Lower leg skin (tissue), 3 donors: ENCODE data around the gene DPP10.

Experiments
- POLR2A ChIP-seq, 2 donors: fragments of 450-650 bp; IDR thresholded peaks; one replicate each; pipeline ENCODE4 v1.6.1; 2016 to 2017; ENCODE audit warnings: antibody characterized with exemption in 2 of 2, mild to moderate bottlenecking in 1 of 2, moderate library complexity in 1 of 2
- TF ChIP-seq, protein P1 (sequence below), 3 donors: fragments of 450-650 bp; IDR thresholded peaks; one replicate each; pipeline ENCODE4 v1.5.1; 2016; ENCODE audit warnings: antibody characterized with exemption in 3 of 3, mild to moderate bottlenecking in 3 of 3, moderate library complexity in 2 of 3

DNA sequence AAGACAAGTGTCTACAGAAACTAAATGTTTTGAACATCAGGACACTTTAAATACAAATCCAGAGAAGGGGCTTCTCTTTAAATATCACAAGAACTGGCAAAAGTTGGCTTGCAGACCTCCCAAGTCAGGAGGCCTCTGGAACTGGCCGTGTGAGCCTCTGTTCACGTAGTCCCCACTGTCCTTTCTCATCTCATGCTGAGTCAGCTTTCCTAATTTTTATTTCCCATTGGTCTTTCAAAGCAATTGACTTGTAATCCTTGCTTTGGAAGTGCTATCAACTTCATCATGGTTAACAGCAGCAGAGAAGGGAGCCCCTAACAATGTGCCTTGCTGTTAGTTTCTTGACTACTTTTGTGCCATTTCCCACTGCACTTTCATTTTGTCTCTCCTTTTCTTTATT is 303.3 kb downstream of the DPP10 start:
- TF ChIP-seq, protein P1, sequence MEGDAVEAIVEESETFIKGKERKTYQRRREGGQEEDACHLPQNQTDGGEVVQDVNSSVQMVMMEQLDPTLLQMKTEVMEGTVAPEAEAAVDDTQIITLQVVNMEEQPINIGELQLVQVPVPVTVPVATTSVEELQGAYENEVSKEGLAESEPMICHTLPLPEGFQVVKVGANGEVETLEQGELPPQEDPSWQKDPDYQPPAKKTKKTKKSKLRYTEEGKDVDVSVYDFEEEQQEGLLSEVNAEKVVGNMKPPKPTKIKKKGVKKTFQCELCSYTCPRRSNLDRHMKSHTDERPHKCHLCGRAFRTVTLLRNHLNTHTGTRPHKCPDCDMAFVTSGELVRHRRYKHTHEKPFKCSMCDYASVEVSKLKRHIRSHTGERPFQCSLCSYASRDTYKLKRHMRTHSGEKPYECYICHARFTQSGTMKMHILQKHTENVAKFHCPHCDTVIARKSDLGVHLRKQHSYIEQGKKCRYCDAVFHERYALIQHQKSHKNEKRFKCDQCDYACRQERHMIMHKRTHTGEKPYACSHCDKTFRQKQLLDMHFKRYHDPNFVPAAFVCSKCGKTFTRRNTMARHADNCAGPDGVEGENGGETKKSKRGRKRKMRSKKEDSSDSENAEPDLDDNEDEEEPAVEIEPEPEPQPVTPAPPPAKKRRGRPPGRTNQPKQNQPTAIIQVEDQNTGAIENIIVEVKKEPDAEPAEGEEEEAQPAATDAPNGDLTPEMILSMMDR (IDR thresholded peaks at IDR 0.05) = no peak
- no peak for TF ChIP-seq POLR2A (IDR thresholded peaks at IDR 0.05)
